ENCODE data around the gene HIVEP3.

DNA sequence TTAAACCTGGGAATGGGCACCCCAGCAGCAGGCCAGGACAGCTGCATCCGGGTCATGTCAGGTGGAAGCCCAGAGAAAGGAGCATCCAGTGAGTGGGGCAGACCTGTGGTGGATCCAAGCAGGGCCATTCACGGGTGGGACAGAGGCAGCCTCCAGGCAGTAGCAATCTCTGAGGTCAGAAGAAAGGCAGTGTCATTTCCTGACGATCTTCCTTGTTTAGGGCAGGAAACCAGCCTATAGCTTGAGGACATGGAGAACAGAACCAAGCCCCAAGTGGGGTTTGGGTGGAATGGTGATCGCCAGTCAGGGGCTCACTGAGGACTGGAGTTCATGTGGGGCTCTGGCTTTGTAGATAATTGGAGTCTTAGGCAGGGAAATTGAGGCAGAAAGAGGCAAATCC, 209.4 kb downstream of the HIVEP3 start:
- TF ChIP-seq, protein P1, sequence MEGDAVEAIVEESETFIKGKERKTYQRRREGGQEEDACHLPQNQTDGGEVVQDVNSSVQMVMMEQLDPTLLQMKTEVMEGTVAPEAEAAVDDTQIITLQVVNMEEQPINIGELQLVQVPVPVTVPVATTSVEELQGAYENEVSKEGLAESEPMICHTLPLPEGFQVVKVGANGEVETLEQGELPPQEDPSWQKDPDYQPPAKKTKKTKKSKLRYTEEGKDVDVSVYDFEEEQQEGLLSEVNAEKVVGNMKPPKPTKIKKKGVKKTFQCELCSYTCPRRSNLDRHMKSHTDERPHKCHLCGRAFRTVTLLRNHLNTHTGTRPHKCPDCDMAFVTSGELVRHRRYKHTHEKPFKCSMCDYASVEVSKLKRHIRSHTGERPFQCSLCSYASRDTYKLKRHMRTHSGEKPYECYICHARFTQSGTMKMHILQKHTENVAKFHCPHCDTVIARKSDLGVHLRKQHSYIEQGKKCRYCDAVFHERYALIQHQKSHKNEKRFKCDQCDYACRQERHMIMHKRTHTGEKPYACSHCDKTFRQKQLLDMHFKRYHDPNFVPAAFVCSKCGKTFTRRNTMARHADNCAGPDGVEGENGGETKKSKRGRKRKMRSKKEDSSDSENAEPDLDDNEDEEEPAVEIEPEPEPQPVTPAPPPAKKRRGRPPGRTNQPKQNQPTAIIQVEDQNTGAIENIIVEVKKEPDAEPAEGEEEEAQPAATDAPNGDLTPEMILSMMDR (IDR thresholded peaks at IDR 0.05) = no peak
- TF ChIP-seq EZH2 (IDR thresholded peaks at IDR 0.05; ENCODE audit: borderline replicate concordance, insufficient read depth, low read depth, low read length, poor library complexity, severe bottlenecking) = no peak
